H9 (cell line): ENCODE measurements around the gene CLBA1. TPM values are rescaled to one million over a fixed set of nuclear protein-coding genes. Genes with fewer than 3 reads are reported as not detected.

ENCODE experiments used
- DNase-seq: peaks from one replicate; pipeline ENCODE4 v3.0.0-alpha.2; 2017
- H2AFZ ChIP-seq: one replicate; pipeline ENCODE4 v1.6.1; 2013; ENCODE audit warnings: mild to moderate bottlenecking, low read length, control low read depth, moderate library complexity
- H2AK5ac ChIP-seq: 2 replicates; pipeline ENCODE4 v1.6.1; 2013; ENCODE audit warnings: low read length, control low read depth, mixed read lengths; ENCODE audit not compliant: insufficient read length
- H2BK120ac ChIP-seq: one replicate; pipeline ENCODE4 v1.6.1; 2013; ENCODE audit warnings: low read depth, mild to moderate bottlenecking, low read length, control low read depth, inconsistent platforms; ENCODE audit not compliant: poor library complexity, severe bottlenecking
- H2BK12ac ChIP-seq: 2 replicates; pipeline ENCODE4 v1.6.1; 2013; ENCODE audit warnings: low read length, control low read depth, mixed read lengths, low read depth; ENCODE audit not compliant: insufficient read length
- H2BK15ac ChIP-seq: 2 replicates; pipeline ENCODE4 v1.6.1; 2013; ENCODE audit warnings: low read depth, low read length, control low read depth
- H2BK20ac ChIP-seq: one replicate; pipeline ENCODE4 v1.6.1; 2013; ENCODE audit warnings: low read depth, mild to moderate bottlenecking, low read length, control low read depth, inconsistent platforms; ENCODE audit not compliant: poor library complexity, severe bottlenecking
- H2BK5ac ChIP-seq: 2 replicates; pipeline ENCODE4 v1.6.1; 2013; ENCODE audit warnings: low read length, control low read depth, mixed read lengths; ENCODE audit not compliant: insufficient read length
- H3K14ac ChIP-seq: 2 replicates; pipeline ENCODE4 v1.6.1; 2013; ENCODE audit warnings: low read length, control low read depth; ENCODE audit not compliant: insufficient read depth
- H3K18ac ChIP-seq: 2 replicates; pipeline ENCODE4 v1.6.1; 2013; ENCODE audit warnings: low read depth, mild to moderate bottlenecking, mixed read lengths, low read length, control low read depth; ENCODE audit not compliant: insufficient read length
- H3K23ac ChIP-seq: 2 replicates; pipeline ENCODE4 v1.6.1; 2013; ENCODE audit warnings: low read length, control low read depth, mixed read lengths, low read depth; ENCODE audit not compliant: insufficient read length
- H3K23me2 ChIP-seq: 2 replicates; pipeline ENCODE4 v1.6.1; 2013; ENCODE audit warnings: low read depth, mild to moderate bottlenecking, mixed read lengths, low read length, control low read depth; ENCODE audit not compliant: insufficient read length, poor library complexity, severe bottlenecking
- H3K27ac ChIP-seq: 2 replicates; pipeline ENCODE4 v1.5.1; 2013; ENCODE audit warnings: low read length, control low read depth, mixed read lengths, low read depth; ENCODE audit not compliant: insufficient read length
- H3K27me3 ChIP-seq: 2 replicates; pipeline ENCODE4 v1.6.1; 2013; ENCODE audit warnings: low read length, control low read depth, inconsistent platforms; ENCODE audit not compliant: insufficient read depth
- H3K4ac ChIP-seq: 2 replicates; pipeline ENCODE4 v1.6.1; 2013; ENCODE audit warnings: low read depth, mild to moderate bottlenecking, control low read depth, inconsistent platforms, low read length, moderate library complexity
- H3K4me1 ChIP-seq: 2 replicates; pipeline ENCODE4 v1.6.1; 2013; ENCODE audit warnings: low read length, control low read depth, inconsistent platforms; ENCODE audit not compliant: insufficient read depth
- H3K4me2 ChIP-seq: 2 replicates; pipeline ENCODE4 v1.6.1; 2013; ENCODE audit warnings: low read length, control low read depth, mixed read lengths; ENCODE audit not compliant: insufficient read length, insufficient read depth
- H3K56ac ChIP-seq: 2 replicates; pipeline ENCODE4 v1.6.1; 2013; ENCODE audit warnings: low read depth, mild to moderate bottlenecking, mixed read lengths, low read length, control low read depth; ENCODE audit not compliant: insufficient read length
- H3K79me1 ChIP-seq: 2 replicates; pipeline ENCODE4 v1.6.1; 2013; ENCODE audit warnings: low read depth, mild to moderate bottlenecking, moderate library complexity, low read length, control low read depth, inconsistent platforms; ENCODE audit not compliant: insufficient read depth, poor library complexity, severe bottlenecking
- H3K79me2 ChIP-seq: 2 replicates; pipeline ENCODE4 v1.6.1; 2013; ENCODE audit warnings: low read length, control low read depth, inconsistent platforms; ENCODE audit not compliant: insufficient read depth
- H3K9ac ChIP-seq: 2 replicates; pipeline ENCODE4 v1.6.1; 2013; ENCODE audit warnings: low read length, control low read depth, mixed read lengths; ENCODE audit not compliant: insufficient read length; ENCODE audit errors: extremely low read depth
- H3K9me3 ChIP-seq: one replicate; pipeline ENCODE4 v1.6.1; 2013; ENCODE audit warnings: low read depth, low read length, inconsistent platforms; ENCODE audit not compliant: control insufficient read depth
- H3T11ph ChIP-seq: one replicate; pipeline ENCODE4 v1.6.1; 2013; ENCODE audit warnings: mild to moderate bottlenecking, low read length, control low read depth, inconsistent platforms
- H4K20me1 ChIP-seq: one replicate; pipeline ENCODE4 v1.6.1; 2013; ENCODE audit not compliant: control insufficient read depth, insufficient read length, insufficient read depth
- H4K5ac ChIP-seq: 2 replicates; pipeline ENCODE4 v1.6.1; 2013; ENCODE audit warnings: low read depth, mild to moderate bottlenecking, mixed read lengths, low read length, control low read depth; ENCODE audit not compliant: insufficient read length
- H4K8ac ChIP-seq: replicated peaks from 2 replicates; pipeline ENCODE4 v1.6.1; 2013; ENCODE audit warnings: low read length, control low read depth, mixed read lengths, low read depth; ENCODE audit not compliant: insufficient read length
- H4K91ac ChIP-seq: 2 replicates; pipeline ENCODE4 v1.6.1; 2013; ENCODE audit warnings: low read depth, mild to moderate bottlenecking, moderate library complexity, mixed read lengths, low read length, control low read depth; ENCODE audit not compliant: insufficient read length
- H3K27ac Mint-ChIP-seq, 3 experiments: 2 replicates in 2 of 3; 3 replicates in 1 of 3; pipeline ENCODE4 v1.8.0; 2020 to 2021; ENCODE audit warnings: mixed read lengths in 3 of 3, mild to moderate bottlenecking in 1 of 3, moderate library complexity in 1 of 3
- H3K27me3 Mint-ChIP-seq: 2 replicates; pipeline ENCODE4 v1.8.0; 2021; ENCODE audit warnings: low read depth, mild to moderate bottlenecking, moderate library complexity, mixed read lengths
- H3K36me3 Mint-ChIP-seq, 3 experiments: 2 replicates in 2 of 3; 3 replicates in 1 of 3; pipeline ENCODE4 v1.8.0; 2020 to 2021; ENCODE audit warnings: low read depth in 3 of 3, mixed read lengths in 3 of 3; ENCODE audit not compliant: insufficient read depth in 1 of 3
- H3K4me1 Mint-ChIP-seq, 2 experiments: 2 replicates each; pipeline ENCODE4 v1.8.0; 2020; ENCODE audit warnings: mixed read lengths in 2 of 2
- H3K4me3 Mint-ChIP-seq, 2 experiments: 2 replicates in 1 of 2; 3 replicates in 1 of 2; pipeline ENCODE4 v1.8.0; 2020 to 2021; ENCODE audit warnings: mild to moderate bottlenecking in 2 of 2, mixed read lengths in 2 of 2, moderate library complexity in 1 of 2
- H3K9me3 Mint-ChIP-seq, 2 experiments: 2 replicates in 1 of 2; 3 replicates in 1 of 2; pipeline ENCODE4 v1.8.0; 2020; ENCODE audit warnings: mild to moderate bottlenecking in 2 of 2, mixed read lengths in 2 of 2, moderate library complexity in 1 of 2
- WGBS: extraction: QIAGEN DNeasy Blood & Tissue Kit; methylation state at CpG from one replicate; pipeline ENCODE4 v1.1.7; 2013; ENCODE audit warnings: missing lambda C conversion rate, low lambda C conversion rate, mixed read lengths; ENCODE audit not compliant: insufficient read length; ENCODE audit errors: extremely low coverage; 5-methylcytosine and 5-hydroxymethylcytosine counted together
- total RNA-seq: library from RNA; stranded (reverse); gene quantifications from 2 replicates; pipeline ENCODE4 v1.2.1, GENCODE V29; 2021
- TF ChIP-seq, protein P1 (sequence below): fragments of 200-600 bp; sonication (generic); conservative IDR thresholded peaks from 3 replicates; pipeline ENCODE4 v1.8.0; 2021; ENCODE audit warnings: antibody characterized with exemption, mild to moderate bottlenecking

Gene CLBA1
- total RNA-seq, 1 experiment from 2014 or later = 2.4 TPM

- Histone ChIP-seq H3K18ac (no peak overlapping the region), H4K91ac (no peak overlapping the region), H2AFZ (no peak overlapping the region), H3K56ac (no peak overlapping the region), H3K4me2 (no peak overlapping the region), H3K9ac (no peak overlapping the region), H3K79me2 (no peaks in the 10 kb centered on the region), H4K20me1 (peaks cover 3% of the 10 kb centered on the region), H2BK20ac (no peak overlapping the region), H3K14ac (no peak overlapping the region), H2AK5ac (no peak overlapping the region), H3K23ac (no peak overlapping the region), H3K9me3 (no peaks in the 10 kb centered on the region), H3K4me1 (no peaks in the 10 kb centered on the region), H2BK15ac (no peak overlapping the region), H2BK120ac (no peak overlapping the region), H3K4ac (no peak overlapping the region), H2BK5ac (no peak overlapping the region), H3K23me2 (peaks cover under 1% of the 10 kb centered on the region), H2BK12ac (no peak overlapping the region), H3K27me3 (peaks cover 14% of the 10 kb centered on the region; the same call in 1 of the 2 replicates), H4K5ac (no peak overlapping the region), H3K79me1 (no peaks in the 10 kb centered on the region), H3K27ac (no peak overlapping the region), H4K8ac (no peak overlapping the region), H3T11ph (no peak overlapping the region)
- Mint-ChIP-seq H3K27me3 (peaks cover 56% of the 10 kb centered on the region), H3K4me1 (peaks cover 17 to 25% of the 10 kb centered on the region in 2 experiments), H3K27ac (no peak overlapping the region), H3K9me3 (no peaks in the 10 kb centered on the region; a peak in 2 of 5 replicates), H3K36me3 (no peaks in the 10 kb centered on the region), H3K4me3 (no peak overlapping the region; a peak in 1 of 5 replicates)
- no CpG with 5 or more reads among the region's 22 CpGs for WGBS
- TF ChIP-seq, protein P1, sequence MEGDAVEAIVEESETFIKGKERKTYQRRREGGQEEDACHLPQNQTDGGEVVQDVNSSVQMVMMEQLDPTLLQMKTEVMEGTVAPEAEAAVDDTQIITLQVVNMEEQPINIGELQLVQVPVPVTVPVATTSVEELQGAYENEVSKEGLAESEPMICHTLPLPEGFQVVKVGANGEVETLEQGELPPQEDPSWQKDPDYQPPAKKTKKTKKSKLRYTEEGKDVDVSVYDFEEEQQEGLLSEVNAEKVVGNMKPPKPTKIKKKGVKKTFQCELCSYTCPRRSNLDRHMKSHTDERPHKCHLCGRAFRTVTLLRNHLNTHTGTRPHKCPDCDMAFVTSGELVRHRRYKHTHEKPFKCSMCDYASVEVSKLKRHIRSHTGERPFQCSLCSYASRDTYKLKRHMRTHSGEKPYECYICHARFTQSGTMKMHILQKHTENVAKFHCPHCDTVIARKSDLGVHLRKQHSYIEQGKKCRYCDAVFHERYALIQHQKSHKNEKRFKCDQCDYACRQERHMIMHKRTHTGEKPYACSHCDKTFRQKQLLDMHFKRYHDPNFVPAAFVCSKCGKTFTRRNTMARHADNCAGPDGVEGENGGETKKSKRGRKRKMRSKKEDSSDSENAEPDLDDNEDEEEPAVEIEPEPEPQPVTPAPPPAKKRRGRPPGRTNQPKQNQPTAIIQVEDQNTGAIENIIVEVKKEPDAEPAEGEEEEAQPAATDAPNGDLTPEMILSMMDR = no peak
- no peak for DNase-seq
Measured at GRCh38 chr14:104980611-104981531, 4.7 kb upstream of the CLBA1 start.
